ENCODE results near the gene ENSA.
"Not testable (repeated sequence)": the region's sequence is repeated elsewhere in the genome, so short reads cannot be mapped to it uniquely, and the experiment has no call there.

ENSA gene

GRCh38 chr1:150601540-150601939, 27.9 kb downstream of the ENSA start:
- peaks cover 4 to 11% of the 10 kb centered on the region in 2 donors for H3K4me1 ChIP-seq (ENCODE audit: control insufficient read depth in 2 of 2, insufficient read depth in 1 of 2, low read depth in 1 of 2, low read length in 2 of 2)
- no peak overlapping the region for H3K4me3 ChIP-seq (ENCODE audit: low read length in 2 of 2)
- H3K9ac ChIP-seq (ENCODE audit: low read depth, low read length, poor library complexity): no peak overlapping the region
- H2BK12ac ChIP-seq (ENCODE audit: low read length): no peak overlapping the region
- H3K4ac ChIP-seq (ENCODE audit: low read length): no peak overlapping the region
- H2BK120ac ChIP-seq (ENCODE audit: low read depth, low read length): no peak overlapping the region
- no peak overlapping the region for H3K18ac ChIP-seq (ENCODE audit: low read length)
- H3K14ac ChIP-seq (ENCODE audit: low read length): no peak overlapping the region
- no peaks in the 10 kb centered on the region for H3K27me3 ChIP-seq (ENCODE audit: control insufficient read depth in 3 of 3, insufficient read depth in 3 of 3, low read depth in 1 of 3, low read length in 3 of 3)
- H3K4me2 ChIP-seq (ENCODE audit: insufficient read depth, low read length, poor library complexity, severe bottlenecking): no peak overlapping the region
- peaks cover 2 to 8% of the 10 kb centered on the region in 2 donors for H3K36me3 ChIP-seq (replicated peaks in 1 of 2; ENCODE audit: control insufficient read depth in 2 of 2, insufficient read depth in 2 of 2, low read length in 2 of 2)
- no peak overlapping the region for H2BK15ac ChIP-seq (ENCODE audit: low read length)
- no peak overlapping the region for H3K23ac ChIP-seq (ENCODE audit: low read depth, low read length, poor library complexity)
- no peak for DNase-seq (ENCODE audit: low spot score)
- H2BK5ac ChIP-seq (ENCODE audit: low read length): no peak overlapping the region
- H2AK5ac ChIP-seq (ENCODE audit: low read depth, low read length): no peak overlapping the region
- H3K9me3 ChIP-seq (replicated peaks in 1 of 2; ENCODE audit: control insufficient read depth in 2 of 2, insufficient read depth in 1 of 2, low read depth in 1 of 2, low read length in 2 of 2): no peaks in the 10 kb centered on the region
- no peak overlapping the region for H3K27ac ChIP-seq (replicated peaks; ENCODE audit: low read length)
- no peak overlapping the region for H4K8ac ChIP-seq (ENCODE audit: low read depth, low read length)
- H3K79me1 ChIP-seq (ENCODE audit: low read depth, low read length): no peaks in the 10 kb centered on the region
- H2AFZ ChIP-seq (ENCODE audit: low read length): no peak overlapping the region
- no peak overlapping the region for H4K91ac ChIP-seq (ENCODE audit: low read depth, low read length, poor library complexity)

GRCh38 chr1:150598346-150598745, 31.1 kb downstream of the ENSA start:
- H2BK5ac ChIP-seq (ENCODE audit: low read length); H2BK15ac ChIP-seq (ENCODE audit: low read length); H3K4ac ChIP-seq (ENCODE audit: low read length); H2AFZ ChIP-seq (ENCODE audit: low read length); H3K4me2 ChIP-seq (ENCODE audit: insufficient read depth, low read length, poor library complexity, severe bottlenecking); H3K9me3 ChIP-seq (replicated peaks in 1 of 2; ENCODE audit: control insufficient read depth in 2 of 2, insufficient read depth in 1 of 2, low read depth in 1 of 2, low read length in 2 of 2); H3K9ac ChIP-seq (ENCODE audit: low read depth, low read length, poor library complexity); H3K27me3 ChIP-seq (ENCODE audit: control insufficient read depth in 3 of 3, insufficient read depth in 3 of 3, low read depth in 1 of 3, low read length in 3 of 3); H3K18ac ChIP-seq (ENCODE audit: low read length); H2BK120ac ChIP-seq (ENCODE audit: low read depth, low read length); H2AK5ac ChIP-seq (ENCODE audit: low read depth, low read length); H4K91ac ChIP-seq (ENCODE audit: low read depth, low read length, poor library complexity); H3K27ac ChIP-seq (replicated peaks; ENCODE audit: low read length); H3K79me1 ChIP-seq (ENCODE audit: low read depth, low read length); H3K4me1 ChIP-seq (ENCODE audit: control insufficient read depth in 2 of 2, insufficient read depth in 1 of 2, low read depth in 1 of 2, low read length in 2 of 2); DNase-seq (ENCODE audit: low spot score); H2BK12ac ChIP-seq (ENCODE audit: low read length); H3K4me3 ChIP-seq (ENCODE audit: low read length in 2 of 2); H3K23ac ChIP-seq (ENCODE audit: low read depth, low read length, poor library complexity); H3K14ac ChIP-seq (ENCODE audit: low read length); H4K8ac ChIP-seq (ENCODE audit: low read depth, low read length): not testable (repeated sequence)
- peaks cover 2 to 11% of the 10 kb centered on the region in 2 donors for H3K36me3 ChIP-seq (replicated peaks in 1 of 2; ENCODE audit: control insufficient read depth in 2 of 2, insufficient read depth in 2 of 2, low read length in 2 of 2)
- WGBS, 2 donors (ENCODE audit: extremely low coverage in 2 of 2, insufficient read length in 2 of 2, insufficient replicate concordance in 1 of 2): no CpG with 5 or more reads among the region's 4 CpGs

- Histone ChIP-seq H2BK120ac (ENCODE audit: low read depth, low read length) (no peak overlapping the region), H2BK5ac (ENCODE audit: low read length) (no peak overlapping the region), H3K4me3 (ENCODE audit: low read length in 2 of 2) (no peak overlapping the region), H3K14ac (ENCODE audit: low read length) (no peak overlapping the region), H3K27ac (replicated peaks; ENCODE audit: low read length) (peak overlapping the region; percentile 25), H2AFZ (ENCODE audit: low read length) (no peak overlapping the region), H2BK12ac (ENCODE audit: low read length) (no peak overlapping the region), H2AK5ac (ENCODE audit: low read depth, low read length) (no peak overlapping the region), H3K4me2 (ENCODE audit: insufficient read depth, low read length, poor library complexity, severe bottlenecking) (no peak overlapping the region), H4K91ac (ENCODE audit: low read depth, low read length, poor library complexity) (no peak overlapping the region), H2BK15ac (ENCODE audit: low read length) (no peak overlapping the region), H3K36me3 (replicated peaks in 1 of 2; ENCODE audit: control insufficient read depth in 2 of 2, insufficient read depth in 2 of 2, low read length in 2 of 2) (peaks cover 2 to 13% of the 10 kb centered on the region in 2 donors), H3K9me3 (replicated peaks in 1 of 2; ENCODE audit: control insufficient read depth in 2 of 2, insufficient read depth in 1 of 2, low read depth in 1 of 2, low read length in 2 of 2) (peaks cover 2 to 6% of the 10 kb centered on the region in 2 donors), H3K4ac (ENCODE audit: low read length) (no peak overlapping the region), H3K23ac (ENCODE audit: low read depth, low read length, poor library complexity) (no peak overlapping the region), H4K8ac (ENCODE audit: low read depth, low read length) (no peak overlapping the region), H3K4me1 (ENCODE audit: control insufficient read depth in 2 of 2, insufficient read depth in 1 of 2, low read depth in 1 of 2, low read length in 2 of 2) (peaks cover 0 to 3% of the 10 kb centered on the region in 2 donors), H3K27me3 (ENCODE audit: control insufficient read depth in 3 of 3, insufficient read depth in 3 of 3, low read depth in 1 of 3, low read length in 3 of 3) (no peaks in the 10 kb centered on the region), H3K9ac (ENCODE audit: low read depth, low read length, poor library complexity) (no peak overlapping the region), H3K79me1 (ENCODE audit: low read depth, low read length) (no peaks in the 10 kb centered on the region), H3K18ac (ENCODE audit: low read length) (no peak overlapping the region)
- WGBS, 2 donors (ENCODE audit: extremely low coverage in 2 of 2, insufficient read length in 2 of 2, insufficient replicate concordance in 1 of 2): no CpG with 5 or more reads among the region's 3 CpGs
- DNase-seq (ENCODE audit: low spot score): no peak
These were observed 32.4 kb downstream of the ENSA start for GRCh38 chr1:150596976-150597375.

GRCh38 chr1:150596095-150596892, 33.1 kb downstream of the ENSA start:
- H2AFZ ChIP-seq (ENCODE audit: low read length): no peak overlapping the region
- no peak overlapping the region for H2AK5ac ChIP-seq (ENCODE audit: low read depth, low read length)
- H3K4me3 ChIP-seq (ENCODE audit: low read length in 2 of 2): no peak overlapping the region
- no peak overlapping the region for H3K23ac ChIP-seq (ENCODE audit: low read depth, low read length, poor library complexity)
- H3K18ac ChIP-seq (ENCODE audit: low read length): no peak overlapping the region
- no peak overlapping the region for H3K4me2 ChIP-seq (ENCODE audit: insufficient read depth, low read length, poor library complexity, severe bottlenecking)
- no peak overlapping the region for H3K9ac ChIP-seq (ENCODE audit: low read depth, low read length, poor library complexity)
- H2BK15ac ChIP-seq (ENCODE audit: low read length): no peak overlapping the region
- no CpG with 5 or more reads among the region's 7 CpGs for WGBS, 2 donors (ENCODE audit: extremely low coverage in 2 of 2, insufficient read length in 2 of 2, insufficient replicate concordance in 1 of 2)
- H3K14ac ChIP-seq (ENCODE audit: low read length): no peak overlapping the region
- H3K4ac ChIP-seq (ENCODE audit: low read length): no peak overlapping the region
- no peaks in the 10 kb centered on the region for H3K27me3 ChIP-seq (ENCODE audit: control insufficient read depth in 3 of 3, insufficient read depth in 3 of 3, low read depth in 1 of 3, low read length in 3 of 3)
- H3K36me3 ChIP-seq (replicated peaks in 1 of 2; ENCODE audit: control insufficient read depth in 2 of 2, insufficient read depth in 2 of 2, low read length in 2 of 2): peaks cover 2 to 13% of the 10 kb centered on the region in 2 donors
- no peak overlapping the region for H4K91ac ChIP-seq (ENCODE audit: low read depth, low read length, poor library complexity)
- DNase-seq (ENCODE audit: low spot score): no peak
- H3K9me3 ChIP-seq (replicated peaks in 1 of 2; ENCODE audit: control insufficient read depth in 2 of 2, insufficient read depth in 1 of 2, low read depth in 1 of 2, low read length in 2 of 2): peaks cover 2 to 6% of the 10 kb centered on the region in 2 donors
- no peak overlapping the region for H4K8ac ChIP-seq (ENCODE audit: low read depth, low read length)
- H3K27ac ChIP-seq (replicated peaks; ENCODE audit: low read length): no peak overlapping the region
- no peak overlapping the region for H2BK12ac ChIP-seq (ENCODE audit: low read length)
- H3K79me1 ChIP-seq (ENCODE audit: low read depth, low read length): no peaks in the 10 kb centered on the region
- no peak overlapping the region for H2BK5ac ChIP-seq (ENCODE audit: low read length)
- H2BK120ac ChIP-seq (ENCODE audit: low read depth, low read length): no peak overlapping the region
- peaks cover 0 to 3% of the 10 kb centered on the region in 2 donors for H3K4me1 ChIP-seq (ENCODE audit: control insufficient read depth in 2 of 2, insufficient read depth in 1 of 2, low read depth in 1 of 2, low read length in 2 of 2)
